Measurements from ENCODE around the gene RETREG1.
"Not testable (repeated sequence)": the region's sequence is repeated elsewhere in the genome, so short reads cannot be mapped to it uniquely, and the experiment has no call there.

The RETREG1 gene

DNA sequence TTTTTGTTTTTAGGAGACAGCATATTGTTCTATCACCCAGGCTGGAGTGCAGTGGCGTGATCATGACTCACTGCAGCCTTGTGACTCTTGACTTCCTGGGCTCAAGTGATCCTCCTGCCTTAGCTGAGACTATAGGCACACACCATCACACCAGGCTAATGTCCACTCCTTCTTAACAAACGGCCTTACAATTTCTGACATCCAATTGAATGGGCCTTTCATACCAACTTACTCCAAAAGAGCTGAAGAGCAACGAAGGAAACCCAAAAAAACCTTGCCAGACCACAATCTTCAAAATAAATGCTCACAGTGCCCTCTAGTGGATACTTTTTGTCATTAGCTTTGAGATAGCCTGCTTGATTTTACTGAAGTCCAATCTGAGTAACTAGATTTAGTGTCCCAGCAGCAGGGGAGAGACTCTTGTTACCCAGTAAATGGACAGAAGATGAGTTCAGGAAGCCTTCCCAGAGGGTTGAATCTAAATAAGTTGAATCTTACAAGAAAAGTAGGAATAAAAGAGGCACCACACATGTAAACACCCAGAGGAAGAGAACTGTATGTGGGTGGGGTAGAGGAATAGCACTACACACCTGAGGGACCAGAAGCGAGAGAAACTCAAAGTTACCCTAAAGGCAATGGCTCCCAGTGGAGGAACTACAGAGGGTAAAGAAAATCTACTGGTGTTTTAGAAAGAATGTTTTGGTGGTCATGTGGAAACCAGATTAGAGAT lies 160.5 kb downstream of the RETREG1 start:
- no peak for DNase-seq (ENCODE audit: low read depth in 2 of 2)

DNA sequence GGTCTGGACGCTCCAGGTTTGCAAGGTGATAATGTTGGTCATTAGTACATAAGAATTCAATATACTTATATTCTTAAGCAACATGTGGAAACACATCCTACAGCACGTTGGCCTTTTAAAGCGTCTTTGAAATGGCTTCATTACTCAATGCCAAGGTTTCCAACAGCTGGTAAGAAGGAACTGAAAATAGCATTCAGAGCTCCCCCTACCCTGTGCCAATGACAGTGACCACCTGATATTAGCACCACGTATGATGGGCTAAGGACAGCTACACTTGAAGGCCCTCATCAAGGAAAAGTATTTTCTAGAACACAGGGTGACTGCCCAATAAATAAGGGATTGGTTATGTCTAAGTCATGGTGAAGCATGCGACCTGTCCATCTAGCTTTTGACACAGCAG lies 161.1 kb downstream of the RETREG1 start:
- DNase-seq (ENCODE audit: low read depth in 2 of 2): no peak

DNA sequence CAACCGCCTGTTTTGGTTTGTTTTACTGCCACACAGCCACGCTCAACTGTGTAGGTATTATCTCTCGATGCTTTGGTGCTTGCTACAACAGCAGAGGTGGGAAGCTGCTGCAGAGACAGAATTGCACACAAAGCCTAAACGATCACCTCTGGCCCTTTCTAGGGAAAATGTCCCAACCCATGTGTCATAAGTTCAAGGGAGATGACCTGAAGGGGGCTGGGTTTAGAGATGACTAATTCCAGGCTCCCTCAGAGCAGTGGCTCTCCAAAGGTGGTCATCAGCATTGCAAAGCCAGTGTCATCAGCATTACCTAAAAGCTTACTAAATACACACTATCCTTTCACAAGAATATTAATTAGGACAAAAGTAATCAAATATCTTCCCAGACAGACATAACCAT lies 162.1 kb downstream of the RETREG1 start:
- no peak for DNase-seq (ENCODE audit: low read depth in 2 of 2)

DNA sequence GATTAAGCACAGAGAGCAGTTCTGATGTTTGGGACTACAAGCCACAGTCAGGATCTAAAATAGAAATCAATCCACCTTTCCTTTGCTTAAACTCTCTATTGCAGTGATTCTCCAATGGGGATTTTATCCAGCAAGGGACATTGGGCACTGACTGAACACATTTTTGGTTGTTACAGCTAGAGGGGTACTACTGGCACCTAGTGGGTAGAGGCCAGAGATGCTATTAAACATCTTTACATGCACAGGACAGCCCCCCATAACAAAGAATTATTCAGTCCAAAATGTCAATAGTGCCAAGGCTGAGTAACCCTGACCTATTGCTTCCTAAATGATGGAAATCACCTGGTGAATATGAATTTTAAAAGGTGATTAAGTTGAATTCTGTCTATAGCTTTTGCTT lies 163.2 kb downstream of the RETREG1 start:
- DNase-seq (ENCODE audit: low read depth in 2 of 2): no peak

DNA sequence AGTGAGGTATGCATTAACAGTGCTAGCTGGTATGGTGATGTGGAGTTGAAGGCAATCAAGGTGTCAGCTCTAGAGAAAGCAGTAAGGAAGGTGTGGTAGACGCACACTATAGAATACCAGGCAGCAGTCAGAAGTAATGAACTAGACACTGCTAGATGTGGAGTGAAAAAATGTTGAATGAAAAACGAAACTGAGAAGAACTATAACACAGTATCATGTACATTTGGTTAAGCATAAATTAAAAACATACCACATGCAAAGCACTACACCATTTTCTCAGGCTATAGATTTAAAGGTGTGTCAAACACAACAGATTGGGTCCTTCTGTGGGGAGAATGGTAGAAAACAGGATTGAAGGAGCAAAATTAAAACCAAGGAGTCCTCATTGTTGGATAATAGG lies 166.6 kb downstream of the RETREG1 start:
- no peak for DNase-seq (ENCODE audit: low read depth in 2 of 2)

DNA sequence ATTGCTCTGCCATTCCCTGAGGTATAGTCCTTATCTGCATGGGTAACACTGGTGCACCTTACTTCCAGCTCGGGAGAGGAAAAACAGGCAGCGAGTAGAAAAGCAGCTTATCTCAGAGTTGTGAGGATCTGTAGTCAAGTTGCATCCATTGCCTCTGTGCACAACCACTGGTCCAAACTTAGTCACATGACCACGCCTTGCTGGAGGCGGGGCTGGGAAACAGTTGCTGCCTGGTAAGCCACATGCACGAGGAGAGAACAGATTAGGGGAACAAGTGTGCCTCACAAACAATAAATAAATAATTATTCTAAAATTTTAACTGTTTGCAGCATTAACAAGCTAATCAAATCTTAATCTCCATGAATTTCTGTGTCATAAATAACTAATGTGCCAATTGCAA lies 169.8 kb downstream of the RETREG1 start:
- no peak for DNase-seq (ENCODE audit: low read depth in 2 of 2)

DNA sequence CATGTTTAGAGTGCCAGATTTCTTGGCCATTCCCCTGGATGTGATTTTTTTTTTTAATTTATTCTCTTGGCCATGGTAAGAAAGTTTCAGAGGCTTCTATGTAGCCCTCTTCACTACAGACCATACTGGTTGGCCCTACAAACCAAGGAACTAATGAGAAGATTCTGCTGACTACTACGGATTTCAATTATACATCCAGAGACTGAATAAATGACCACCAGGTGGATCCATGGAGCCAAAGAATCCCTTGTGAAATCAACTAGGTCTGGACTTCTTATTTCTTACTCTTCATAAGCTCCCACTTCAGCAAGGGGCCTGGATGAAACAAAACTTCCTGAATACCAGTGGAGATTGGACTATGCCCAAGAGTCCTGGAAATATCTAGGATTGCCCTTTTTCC lies 178.8 kb downstream of the RETREG1 start:
- DNase-seq (ENCODE audit: low read depth in 2 of 2): no peak

DNA sequence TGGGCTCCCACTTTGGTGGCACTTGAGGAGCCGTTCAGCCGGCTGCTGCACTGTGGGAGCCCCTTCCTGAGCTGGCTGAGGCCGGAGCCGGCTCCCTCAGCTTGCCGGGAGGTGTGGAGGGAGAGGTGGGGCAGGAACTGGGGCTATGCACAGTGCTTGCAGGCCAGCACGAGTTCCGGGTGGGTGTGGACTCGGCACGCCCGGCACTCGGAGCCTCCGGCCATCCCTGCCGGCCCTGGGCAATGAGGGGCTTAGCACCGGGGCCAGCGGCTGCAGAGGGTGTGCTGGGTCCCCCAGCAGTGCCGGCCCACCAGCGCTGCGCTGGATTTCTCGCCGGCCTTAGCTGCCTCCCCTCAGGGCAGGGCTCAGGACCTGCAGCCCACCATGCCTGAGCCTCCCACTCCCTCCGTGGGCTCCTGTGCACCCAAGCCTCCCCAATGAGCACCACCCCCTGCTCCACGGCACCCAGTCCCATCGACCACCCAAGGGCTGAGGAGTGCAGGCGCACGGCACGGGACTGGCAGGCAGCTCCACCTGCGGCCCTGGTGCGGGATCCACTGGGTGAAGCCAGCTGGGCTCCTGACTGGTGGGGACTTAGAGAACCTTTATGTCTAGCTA lies 180.6 kb downstream of the RETREG1 start:
- DNase-seq (ENCODE audit: low read depth in 2 of 2): not testable (repeated sequence)

DNA sequence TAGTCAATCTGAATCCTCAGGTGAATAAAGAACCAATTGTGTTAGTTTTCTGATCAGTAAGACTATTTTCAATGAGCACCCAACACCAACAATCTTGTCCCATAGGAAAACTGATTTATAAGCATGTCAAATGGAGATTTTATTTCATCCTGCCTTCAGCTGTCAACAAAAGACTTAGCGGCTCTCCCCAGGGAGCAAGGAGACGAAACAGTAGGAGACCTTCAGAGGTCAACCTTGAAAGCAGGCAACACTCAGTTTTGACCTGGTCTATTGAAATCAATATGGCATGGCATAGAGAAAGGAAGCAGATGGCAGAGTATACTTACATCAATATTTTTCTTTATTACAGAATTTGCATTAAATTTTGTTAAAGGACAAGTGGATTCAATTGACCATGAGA lies 185.3 kb downstream of the RETREG1 start:
- no peak for DNase-seq (ENCODE audit: low read depth in 2 of 2)

DNA sequence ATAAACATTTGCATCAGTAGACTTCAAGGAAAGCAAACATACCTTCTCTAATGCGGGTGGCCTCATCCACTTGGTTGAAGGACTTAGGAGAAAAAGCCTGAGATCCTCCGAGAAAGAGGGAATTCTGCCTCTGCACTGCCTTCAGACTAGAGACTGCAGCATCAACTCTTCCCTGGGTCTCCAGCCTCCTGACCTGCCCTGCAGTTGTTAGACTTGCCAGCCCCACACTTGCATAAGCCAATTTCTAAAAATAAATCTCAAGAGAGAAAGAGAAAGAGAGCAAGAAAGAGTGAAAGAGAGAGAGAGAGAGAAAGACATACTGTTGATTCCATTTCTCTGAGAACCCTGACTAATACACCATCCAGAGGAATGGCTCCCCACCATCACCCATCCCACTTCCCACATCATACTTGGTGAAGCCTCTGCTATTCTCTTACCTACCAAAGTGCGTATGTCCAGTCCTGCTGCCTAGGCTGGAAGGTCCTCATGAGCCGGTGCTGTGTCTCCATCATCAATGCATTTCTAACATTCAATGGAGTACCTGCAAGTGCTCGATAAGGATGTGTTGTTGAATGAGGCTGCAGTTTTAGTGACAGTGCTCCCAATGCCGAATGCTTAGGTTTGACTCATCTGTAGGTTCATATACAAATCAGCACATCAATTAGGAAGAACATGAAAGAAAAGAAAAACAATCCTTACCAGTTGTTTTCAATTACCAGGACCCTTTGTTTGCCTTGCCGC lies 186.3 kb downstream of the RETREG1 start:
- DNase-seq (ENCODE audit: low read depth in 2 of 2): no peak

DNA sequence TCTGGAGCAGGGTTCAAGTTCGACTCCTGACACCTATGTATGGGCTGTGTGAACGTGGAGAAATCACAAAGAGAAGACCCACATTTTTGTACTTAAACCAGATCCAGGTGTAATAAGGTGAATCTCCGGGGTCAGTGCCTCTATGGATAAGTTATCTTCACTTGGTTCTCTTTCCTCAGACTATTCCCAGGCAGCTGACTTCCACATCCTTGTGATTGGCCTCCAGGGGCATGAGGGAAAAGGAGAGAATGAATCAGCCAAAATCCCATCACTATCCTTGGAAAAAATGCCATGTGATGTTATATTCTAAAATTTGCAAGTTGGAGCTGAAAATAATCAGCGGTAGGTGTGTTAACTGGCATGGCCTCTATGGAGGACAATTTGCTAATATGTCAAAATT lies 188.4 kb downstream of the RETREG1 start:
- DNase-seq (ENCODE audit: low read depth in 2 of 2): no peak

DNA sequence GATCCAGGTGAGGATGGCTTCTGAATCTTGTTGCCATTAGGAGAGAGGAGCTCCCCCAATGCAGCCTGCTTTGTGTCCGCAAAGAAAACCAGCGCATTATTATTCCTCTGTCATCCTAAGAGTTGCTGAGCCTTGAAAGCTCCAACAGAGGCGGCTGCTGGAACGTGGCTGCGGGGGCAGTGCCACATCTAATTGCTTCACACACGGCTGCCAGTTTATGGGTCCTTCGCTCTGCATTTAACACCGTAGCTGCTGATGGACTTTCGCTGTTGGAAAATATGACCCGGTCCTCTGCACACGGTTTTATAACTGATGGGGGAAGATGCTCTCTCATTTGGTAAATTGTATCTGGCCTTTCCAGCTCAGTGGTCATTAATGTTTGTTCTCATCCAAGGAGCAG lies 189.2 kb downstream of the RETREG1 start:
- DNase-seq (ENCODE audit: low read depth in 2 of 2): no peak

Measured in stimulated activated CD8-positive, alpha-beta memory T cell treated with anti-CD3 and anti-CD28 coated beads, Interleukin-2, amount 100 ng/mL, for 48 hours (primary cell).